ENCODE data around the gene TBC1D2B.
A peak's percentile ranks its signal among the peaks of the same experiment; 100 is the strongest.

Gene TBC1D2B

DNA sequence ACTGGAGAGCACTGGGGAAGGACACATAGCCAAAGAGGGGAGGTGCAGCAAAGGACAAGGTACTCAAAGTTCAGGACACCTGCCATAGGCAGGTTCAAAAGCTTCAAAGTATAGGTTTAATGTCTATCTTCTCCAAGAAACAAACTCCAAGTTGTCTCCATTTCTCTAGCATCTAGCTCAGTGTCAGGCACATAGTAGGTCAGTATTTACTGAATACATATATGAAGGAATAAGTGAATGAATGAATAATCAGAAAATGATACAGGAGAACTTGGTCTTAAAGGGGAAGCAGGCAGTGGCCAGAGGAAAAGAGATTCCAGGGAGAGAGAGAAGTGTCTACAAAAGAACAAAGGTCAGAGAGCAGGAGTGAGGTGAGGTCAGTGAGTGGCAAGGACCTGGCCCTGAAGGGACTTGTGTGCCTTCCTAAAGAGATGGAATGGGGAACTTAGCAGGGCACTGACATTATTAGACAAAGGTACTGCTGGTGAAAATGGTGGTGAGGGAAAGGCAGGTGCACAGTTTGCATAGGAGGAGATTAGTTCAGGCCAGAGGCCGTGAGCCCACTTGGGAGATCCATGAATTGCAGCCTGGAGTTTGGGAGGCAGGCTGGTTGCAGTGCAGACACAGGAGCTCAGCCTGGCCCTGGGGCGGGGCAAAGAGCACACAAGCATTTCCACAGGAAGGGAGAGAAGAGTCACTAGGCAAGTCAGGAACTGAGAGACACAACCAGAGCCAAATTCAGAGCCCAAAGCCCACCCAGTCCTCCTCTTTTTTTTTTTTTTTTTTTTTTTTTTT lies 21.4 kb downstream of the TBC1D2B start:
- no peak overlapping the region for H3K4me3 ChIP-seq (ENCODE audit: low read length)
- TF ChIP-seq, protein P1, sequence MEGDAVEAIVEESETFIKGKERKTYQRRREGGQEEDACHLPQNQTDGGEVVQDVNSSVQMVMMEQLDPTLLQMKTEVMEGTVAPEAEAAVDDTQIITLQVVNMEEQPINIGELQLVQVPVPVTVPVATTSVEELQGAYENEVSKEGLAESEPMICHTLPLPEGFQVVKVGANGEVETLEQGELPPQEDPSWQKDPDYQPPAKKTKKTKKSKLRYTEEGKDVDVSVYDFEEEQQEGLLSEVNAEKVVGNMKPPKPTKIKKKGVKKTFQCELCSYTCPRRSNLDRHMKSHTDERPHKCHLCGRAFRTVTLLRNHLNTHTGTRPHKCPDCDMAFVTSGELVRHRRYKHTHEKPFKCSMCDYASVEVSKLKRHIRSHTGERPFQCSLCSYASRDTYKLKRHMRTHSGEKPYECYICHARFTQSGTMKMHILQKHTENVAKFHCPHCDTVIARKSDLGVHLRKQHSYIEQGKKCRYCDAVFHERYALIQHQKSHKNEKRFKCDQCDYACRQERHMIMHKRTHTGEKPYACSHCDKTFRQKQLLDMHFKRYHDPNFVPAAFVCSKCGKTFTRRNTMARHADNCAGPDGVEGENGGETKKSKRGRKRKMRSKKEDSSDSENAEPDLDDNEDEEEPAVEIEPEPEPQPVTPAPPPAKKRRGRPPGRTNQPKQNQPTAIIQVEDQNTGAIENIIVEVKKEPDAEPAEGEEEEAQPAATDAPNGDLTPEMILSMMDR (IDR thresholded peaks at IDR 0.05; ENCODE audit: insufficient read depth, low read depth, low read length, missing control alignments), result no peak
- DNase-seq (ENCODE audit: low read depth), result peak; percentile 58

DNA sequence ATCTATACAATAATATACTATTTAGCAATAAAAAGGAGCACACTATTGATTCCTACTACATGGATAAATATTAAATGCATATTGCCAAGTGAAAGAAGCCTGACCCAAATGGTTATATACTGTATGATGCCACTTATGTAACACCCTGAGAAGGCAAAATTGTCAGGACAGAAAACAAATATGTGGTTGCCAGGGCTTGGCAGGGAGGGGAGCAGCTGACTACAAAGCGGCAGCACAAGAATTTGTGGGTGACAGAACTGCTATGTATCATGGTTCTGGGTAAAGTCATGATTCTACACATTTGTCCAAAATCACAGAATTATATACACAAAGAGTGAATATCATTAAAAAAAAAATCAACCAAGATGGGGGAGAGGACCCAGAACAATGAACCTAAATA lies 22.5 kb downstream of the TBC1D2B start:
- DNase-seq (ENCODE audit: low read depth), result no peak
- TF ChIP-seq, protein P1 (IDR thresholded peaks at IDR 0.05; ENCODE audit: insufficient read depth, low read depth, low read length, missing control alignments), result no peak
- H3K4me3 ChIP-seq (ENCODE audit: low read length), result no peak overlapping the region

DNA sequence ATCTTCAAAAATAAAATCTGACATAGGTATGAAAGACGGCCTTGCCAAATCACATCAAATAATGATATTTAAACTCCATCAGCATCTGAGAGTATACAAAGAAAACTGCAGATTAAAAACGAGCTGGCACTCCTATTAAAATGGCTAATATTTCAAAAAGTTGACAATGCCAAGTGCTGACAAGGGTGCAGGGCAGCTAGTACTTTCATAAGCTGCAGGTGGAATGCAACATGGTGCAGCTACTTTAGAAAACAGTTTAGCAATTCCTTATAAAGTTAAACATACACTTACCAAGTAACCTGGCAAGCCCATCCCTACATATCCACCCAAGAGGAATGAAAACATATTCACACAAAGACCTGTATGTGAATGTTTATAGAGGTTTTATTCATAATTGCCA lies 23.0 kb downstream of the TBC1D2B start:
- no peak overlapping the region for H3K4me3 ChIP-seq (ENCODE audit: low read length)
- TF ChIP-seq, protein P1 (IDR thresholded peaks at IDR 0.05; ENCODE audit: insufficient read depth, low read depth, low read length, missing control alignments), result no peak
- DNase-seq (ENCODE audit: low read depth), result no peak

DNA sequence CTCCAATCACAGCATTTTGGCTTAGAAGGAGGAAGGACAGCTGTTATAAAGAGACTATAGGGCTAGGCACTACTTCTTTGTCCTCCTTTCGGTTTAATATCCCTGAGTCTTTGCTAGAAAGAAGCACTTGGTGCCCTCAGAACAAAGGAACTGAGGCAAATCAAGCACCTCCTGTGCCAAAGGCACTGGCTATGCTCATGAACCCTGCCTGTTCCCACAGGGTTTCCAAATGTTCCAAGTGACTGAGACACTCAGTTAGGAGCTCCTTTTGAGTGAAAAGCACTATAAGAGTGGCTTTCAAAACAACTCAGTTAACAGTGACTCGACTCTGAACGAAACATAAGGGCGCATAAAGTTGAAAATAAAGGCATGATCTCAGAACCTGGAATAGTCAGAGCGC lies 25.0 kb downstream of the TBC1D2B start:
- no peak for DNase-seq (ENCODE audit: low read depth)
- TF ChIP-seq, protein P1 (IDR thresholded peaks at IDR 0.05; ENCODE audit: insufficient read depth, low read depth, low read length, missing control alignments), result no peak
- no peak overlapping the region for H3K4me3 ChIP-seq (ENCODE audit: low read length)

DNA sequence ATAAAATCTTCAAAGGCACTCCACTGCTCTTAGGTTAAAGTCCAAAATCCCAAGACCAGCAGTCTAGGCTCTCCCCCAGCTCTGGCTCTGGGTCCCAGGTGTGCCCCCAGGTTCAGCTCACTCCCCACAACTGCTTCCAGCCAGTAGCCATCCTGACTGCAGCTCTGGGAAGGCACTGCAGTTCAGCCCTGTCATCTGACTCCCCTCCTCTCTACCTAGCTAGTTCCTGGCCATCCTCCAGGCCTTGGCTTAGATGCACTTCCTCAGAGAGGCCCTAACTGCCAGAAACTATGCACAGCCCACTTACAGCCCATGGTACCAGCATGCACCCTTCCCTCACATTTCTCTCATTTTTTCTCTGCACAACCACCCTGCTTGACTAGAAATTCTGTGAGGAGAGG lies 25.5 kb downstream of the TBC1D2B start:
- no peak for DNase-seq (ENCODE audit: low read depth)
- H3K4me3 ChIP-seq (ENCODE audit: low read length), result no peak overlapping the region
- TF ChIP-seq, protein P1 (IDR thresholded peaks at IDR 0.05; ENCODE audit: insufficient read depth, low read depth, low read length, missing control alignments), result no peak

DNA sequence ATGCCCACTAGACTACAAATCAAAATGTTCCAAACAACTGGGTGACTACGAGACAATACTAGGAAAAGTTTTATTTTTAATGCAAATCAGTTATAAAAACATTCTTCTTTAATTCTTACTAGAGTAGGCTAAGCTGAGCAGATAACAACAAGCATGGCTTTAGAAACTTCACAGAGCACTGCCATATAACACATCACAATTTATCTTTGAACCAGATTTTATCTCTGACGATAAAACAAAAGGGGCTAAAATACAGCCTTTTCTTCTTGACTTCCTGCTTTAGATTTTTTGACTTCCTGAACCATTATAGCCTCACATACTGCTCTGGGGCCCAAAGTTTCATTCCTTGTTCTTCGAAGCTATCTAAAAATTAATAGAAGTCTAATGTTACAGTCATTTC lies 25.9 kb downstream of the TBC1D2B start:
- no peak for DNase-seq (ENCODE audit: low read depth)
- no peak overlapping the region for H3K4me3 ChIP-seq (ENCODE audit: low read length)
- TF ChIP-seq, protein P1 (IDR thresholded peaks at IDR 0.05; ENCODE audit: insufficient read depth, low read depth, low read length, missing control alignments), result no peak

DNA sequence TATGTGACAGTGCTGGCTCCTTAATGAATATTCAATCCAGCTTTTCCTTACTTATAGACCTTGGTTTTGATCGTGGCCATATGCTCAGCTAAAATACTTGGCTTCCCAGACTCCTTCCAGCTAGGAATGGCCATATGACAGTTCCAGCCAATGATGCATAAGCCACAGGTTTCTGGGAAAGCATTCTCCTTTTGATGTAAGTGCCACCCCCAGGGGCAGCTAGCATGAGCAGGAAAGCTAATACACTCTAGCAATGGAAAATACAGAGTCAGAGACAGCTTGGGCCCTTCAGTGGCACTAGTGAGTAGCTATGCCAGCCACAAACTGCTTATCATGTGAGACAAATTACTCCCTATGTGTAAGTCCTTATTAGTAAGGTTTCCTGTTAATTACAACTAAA lies 26.7 kb downstream of the TBC1D2B start:
- TF ChIP-seq, protein P1 (IDR thresholded peaks at IDR 0.05; ENCODE audit: insufficient read depth, low read depth, low read length, missing control alignments), result no peak
- DNase-seq (ENCODE audit: low read depth), result no peak
- H3K4me3 ChIP-seq (ENCODE audit: low read length), result no peak overlapping the region
